Astrocyte (in vitro differentiated cells and primary cell): ENCODE data around the gene TMEM100. TPM values are rescaled to one million over a fixed set of nuclear protein-coding genes. Genes with fewer than 3 reads are reported as not detected.

ENCODE experiments used
- DNase-seq: peaks from one replicate; pipeline ENCODE4 v3.0.0-alpha.2; 2010; ENCODE audit warnings: low read depth
- FAIRE-seq: peaks from 2 replicates; lab custom pipeline; 2011; peaks lifted over from hg19 to GRCh38; lab: Jason Lieb, UNC
- H2AFZ ChIP-seq: 2 replicates; pipeline ENCODE4 v1.6.0; 2012; ENCODE audit warnings: low read depth, low read length, inconsistent platforms
- H3K27ac ChIP-seq: 2 replicates; pipeline ENCODE4 v1.5.1; 2011; ENCODE audit warnings: low read depth, low read length, inconsistent platforms
- H3K27me3 ChIP-seq: 2 replicates; pipeline ENCODE4 v1.6.0; 2011; ENCODE audit warnings: low read length, inconsistent platforms; ENCODE audit not compliant: insufficient read depth
- H3K36me3 ChIP-seq: 2 replicates; pipeline ENCODE4 v1.5.1; 2011; ENCODE audit warnings: low read length, inconsistent platforms; ENCODE audit not compliant: insufficient read depth
- H3K4me1 ChIP-seq: 2 replicates; pipeline ENCODE4 v1.5.1; 2011; ENCODE audit warnings: low read length, inconsistent platforms; ENCODE audit not compliant: insufficient read depth
- H3K4me2 ChIP-seq: 2 replicates; pipeline ENCODE4 v1.6.0; 2012; ENCODE audit warnings: low read length, inconsistent platforms
- H3K4me3 ChIP-seq: 2 replicates; pipeline ENCODE4 v1.5.1; 2011; ENCODE audit warnings: low read depth, mild to moderate bottlenecking, low read length, inconsistent platforms; ENCODE audit not compliant: insufficient read depth
- H3K79me2 ChIP-seq: 2 replicates; pipeline ENCODE4 v1.6.0; 2012; ENCODE audit warnings: mild to moderate bottlenecking, low read length, inconsistent platforms; ENCODE audit not compliant: insufficient read depth
- H3K9ac ChIP-seq: 2 replicates; pipeline ENCODE4 v1.6.0; 2012; ENCODE audit warnings: mild to moderate bottlenecking, low read length, inconsistent platforms
- H3K9me3 ChIP-seq: 2 replicates; pipeline ENCODE4 v1.5.1; 2012; ENCODE audit warnings: low read depth, mild to moderate bottlenecking, low read length, inconsistent platforms; ENCODE audit not compliant: insufficient read depth
- H4K20me1 ChIP-seq: 2 replicates; pipeline ENCODE4 v1.6.0; 2012; ENCODE audit warnings: low read length, inconsistent platforms; ENCODE audit not compliant: insufficient read depth
- H3K27ac Mint-ChIP-seq: one replicate; pipeline ENCODE4 v1.8.0; 2021; ENCODE audit warnings: mild to moderate bottlenecking, mixed read lengths; ENCODE audit not compliant: unreplicated experiment
- H3K27me3 Mint-ChIP-seq: one replicate; pipeline ENCODE4 v1.8.0; 2021; ENCODE audit warnings: low read depth, mixed read lengths; ENCODE audit not compliant: unreplicated experiment
- H3K36me3 Mint-ChIP-seq: one replicate; pipeline ENCODE4 v1.8.0; 2021; ENCODE audit warnings: low read depth, mixed read lengths; ENCODE audit not compliant: unreplicated experiment
- H3K4me1 Mint-ChIP-seq: one replicate; pipeline ENCODE4 v1.8.0; 2021; ENCODE audit warnings: low read depth, mixed read lengths; ENCODE audit not compliant: unreplicated experiment
- H3K4me3 Mint-ChIP-seq: one replicate; pipeline ENCODE4 v1.8.0; 2021; ENCODE audit warnings: mild to moderate bottlenecking, moderate library complexity, mixed read lengths; ENCODE audit not compliant: unreplicated experiment
- H3K9me3 Mint-ChIP-seq: one replicate; pipeline ENCODE4 v1.8.0; 2021; ENCODE audit warnings: mild to moderate bottlenecking, mixed read lengths; ENCODE audit not compliant: unreplicated experiment
- CTCF ChIP-seq: IDR thresholded peaks from 2 replicates; pipeline ENCODE4 v1.5.1; 2011; ENCODE audit warnings: low read depth, mild to moderate bottlenecking, inconsistent platforms, low read length, moderate library complexity; ENCODE audit not compliant: insufficient read depth
- EZH2 ChIP-seq: IDR thresholded peaks from 2 replicates; pipeline ENCODE4 v1.6.1; 2012; ENCODE audit warnings: mild to moderate bottlenecking, low read length, inconsistent platforms; ENCODE audit not compliant: insufficient read depth
- total RNA-seq: library from RNA; stranded (reverse); gene quantifications from 2 replicates; pipeline ENCODE4 v1.2.1, GENCODE V29; 2021

Gene TMEM100
- total RNA-seq, 1 donor from 2014 or later: 7.3 TPM

GRCh38 chr17:55770196-55770870, 47.7 kb upstream of the TMEM100 start:
- peak; percentile 55 for FAIRE-seq
- H3K27me3 Mint-ChIP-seq: no peaks in the 10 kb centered on the region

GRCh38 chr17:55769625-55770000, 46.9 kb upstream of the TMEM100 start:
- Mint-ChIP-seq H3K27ac (no peak overlapping the region), H3K27me3 (no peaks in the 10 kb centered on the region), H3K4me1 (no peaks in the 10 kb centered on the region), H3K36me3 (peaks cover 12% of the 10 kb centered on the region), H3K4me3 (no peak overlapping the region), H3K9me3 (no peaks in the 10 kb centered on the region)
- Histone ChIP-seq H3K4me3 (no peak overlapping the region), H3K27me3 (no peaks in the 10 kb centered on the region), H2AFZ (no peak overlapping the region), H3K27ac (no peak overlapping the region), H3K4me2 (no peak overlapping the region), H3K4me1 (no peaks in the 10 kb centered on the region), H3K9me3 (no peaks in the 10 kb centered on the region), H3K79me2 (peaks cover 8% of the 10 kb centered on the region), H3K9ac (no peak overlapping the region), H3K36me3 (no peaks in the 10 kb centered on the region), H4K20me1 (peaks cover 36% of the 10 kb centered on the region)
- TF ChIP-seq EZH2: no peak
- TF ChIP-seq CTCF: no peak
- DNase-seq (peak; percentile 32), FAIRE-seq (no peak)

More at GRCh38 chr17:55770196-55770870, 47.7 kb upstream of the TMEM100 start:
- peaks cover 7% of the 10 kb centered on the region for H3K79me2 ChIP-seq
- TF ChIP-seq EZH2 (no peak), CTCF (peak; percentile 58)
- H2AFZ ChIP-seq: no peak overlapping the region
- Mint-ChIP-seq H3K4me1 (no peaks in the 10 kb centered on the region), H3K9me3 (no peaks in the 10 kb centered on the region), H3K27ac (no peak overlapping the region), H3K36me3 (peaks cover 15% of the 10 kb centered on the region), H3K4me3 (no peak overlapping the region)
- H3K4me2 ChIP-seq: no peak overlapping the region
- no peak overlapping the region for H3K4me3 ChIP-seq
- no peaks in the 10 kb centered on the region for H3K36me3 ChIP-seq
- H4K20me1 ChIP-seq: peaks cover 28% of the 10 kb centered on the region
- H3K9me3 ChIP-seq: no peaks in the 10 kb centered on the region
- H3K27me3 ChIP-seq: no peaks in the 10 kb centered on the region
- peak; percentile 36 for DNase-seq
- no peaks in the 10 kb centered on the region for H3K4me1 ChIP-seq
- H3K9ac ChIP-seq: no peak overlapping the region
- H3K27ac ChIP-seq: no peak overlapping the region

- Mint-ChIP-seq H3K4me1 (no peaks in the 10 kb centered on the region), H3K36me3 (peaks cover 12% of the 10 kb centered on the region), H3K27me3 (no peaks in the 10 kb centered on the region), H3K9me3 (no peaks in the 10 kb centered on the region), H3K27ac (no peak overlapping the region), H3K4me3 (no peak overlapping the region)
- Histone ChIP-seq H3K36me3 (no peaks in the 10 kb centered on the region), H3K9ac (no peak overlapping the region), H3K4me2 (no peak overlapping the region), H3K79me2 (peaks cover 8% of the 10 kb centered on the region), H4K20me1 (peaks cover 40% of the 10 kb centered on the region), H3K4me3 (no peak overlapping the region), H2AFZ (no peak overlapping the region), H3K4me1 (no peaks in the 10 kb centered on the region), H3K9me3 (no peaks in the 10 kb centered on the region), H3K27me3 (no peaks in the 10 kb centered on the region), H3K27ac (no peak overlapping the region)
- no peak for FAIRE-seq
- no peak for DNase-seq
- no peak for TF ChIP-seq EZH2
- no peak for TF ChIP-seq CTCF
Observed at GRCh38 chr17:55768936-55769624, 46.4 kb upstream of the TMEM100 start.
